ENCODE data around the gene MAPKAP1.

DNA sequence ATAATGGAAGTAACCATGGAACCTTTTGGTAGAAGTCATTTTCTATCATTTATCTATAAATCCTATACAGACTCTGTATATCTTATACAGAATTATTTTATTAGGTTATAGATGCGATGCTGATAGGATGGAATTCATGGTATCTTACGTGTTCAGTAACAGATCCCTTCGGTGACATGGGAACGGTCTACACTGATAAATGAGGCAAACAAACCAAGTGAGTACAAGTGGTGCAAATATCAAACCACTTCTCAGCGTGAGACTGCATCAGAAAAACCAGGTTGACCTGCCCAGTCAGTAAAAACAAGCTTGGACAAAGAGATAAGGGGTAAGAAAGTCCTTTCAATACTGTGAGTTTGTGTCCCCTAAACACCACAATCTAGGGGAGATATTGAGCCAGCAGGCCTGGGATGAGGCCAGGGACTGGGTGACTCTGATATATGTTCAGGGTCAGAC, 229.9 kb downstream of the MAPKAP1 start:
- TF ChIP-seq, protein P1, sequence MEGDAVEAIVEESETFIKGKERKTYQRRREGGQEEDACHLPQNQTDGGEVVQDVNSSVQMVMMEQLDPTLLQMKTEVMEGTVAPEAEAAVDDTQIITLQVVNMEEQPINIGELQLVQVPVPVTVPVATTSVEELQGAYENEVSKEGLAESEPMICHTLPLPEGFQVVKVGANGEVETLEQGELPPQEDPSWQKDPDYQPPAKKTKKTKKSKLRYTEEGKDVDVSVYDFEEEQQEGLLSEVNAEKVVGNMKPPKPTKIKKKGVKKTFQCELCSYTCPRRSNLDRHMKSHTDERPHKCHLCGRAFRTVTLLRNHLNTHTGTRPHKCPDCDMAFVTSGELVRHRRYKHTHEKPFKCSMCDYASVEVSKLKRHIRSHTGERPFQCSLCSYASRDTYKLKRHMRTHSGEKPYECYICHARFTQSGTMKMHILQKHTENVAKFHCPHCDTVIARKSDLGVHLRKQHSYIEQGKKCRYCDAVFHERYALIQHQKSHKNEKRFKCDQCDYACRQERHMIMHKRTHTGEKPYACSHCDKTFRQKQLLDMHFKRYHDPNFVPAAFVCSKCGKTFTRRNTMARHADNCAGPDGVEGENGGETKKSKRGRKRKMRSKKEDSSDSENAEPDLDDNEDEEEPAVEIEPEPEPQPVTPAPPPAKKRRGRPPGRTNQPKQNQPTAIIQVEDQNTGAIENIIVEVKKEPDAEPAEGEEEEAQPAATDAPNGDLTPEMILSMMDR (IDR thresholded peaks at IDR 0.05): no peak
- TF ChIP-seq POLR2A (IDR thresholded peaks at IDR 0.05): no peak
